Gastroesophageal sphincter (tissue), 4 donors: ENCODE measurements around the gene SEMA4D. TPM values are rescaled to one million over a fixed set of nuclear protein-coding genes. Genes with fewer than 3 reads are reported as not detected.

Experiments used
- ATAC-seq: fragments of 150-250 bp; one replicate; pipeline ENCODE4 v1.9.1; 2016; ENCODE audit warnings: mild to moderate bottlenecking, moderate library complexity
- H3K27ac ChIP-seq, 4 donors: fragments of 200-600 bp; sonication (generic) in 3 of 4; 1 replicate in 3 of 4; 2 replicates in 1 of 4; pipeline ENCODE4 v1.5.1; 2016 to 2019
- H3K27me3 ChIP-seq: fragments of 200-600 bp; sonication (generic); one replicate; pipeline ENCODE4 v1.5.1; 2019
- H3K36me3 ChIP-seq, 2 donors: fragments of 200-600 bp; sonication (generic); one replicate each; pipeline ENCODE4 v1.5.1; 2019; ENCODE audit warnings: control low read depth in 1 of 2
- H3K4me1 ChIP-seq, 3 donors: fragments of 200-600 bp; sonication (generic); 1 replicate in 2 of 3; 2 replicates in 1 of 3; pipeline ENCODE4 v1.5.1; 2016 to 2019; ENCODE audit warnings: control low read depth in 2 of 3
- H3K4me3 ChIP-seq, 2 donors: fragments of 200-600 bp; sonication (generic); one replicate each; pipeline ENCODE4 v1.5.1; 2019; ENCODE audit warnings: mild to moderate bottlenecking in 1 of 2, moderate library complexity in 1 of 2
- H3K9me3 ChIP-seq, 3 donors: fragments of 200-600 bp; sonication (generic); one replicate each; pipeline ENCODE4 v1.5.1; 2017 to 2019; ENCODE audit warnings: control low read depth in 2 of 3
- EP300 ChIP-seq: sonication (generic); formaldehyde crosslinking; IDR thresholded peaks from one replicate; pipeline ENCODE4 v1.6.1; 2017; ENCODE audit warnings: antibody characterized with exemption, mild to moderate bottlenecking
- POLR2A ChIP-seq, 2 donors: fragments of 450-650 bp; IDR thresholded peaks; one replicate each; pipeline ENCODE4 v1.6.1; 2017; ENCODE audit warnings: antibody characterized with exemption in 2 of 2, mild to moderate bottlenecking in 2 of 2, moderate library complexity in 1 of 2
- POLR2AphosphoS5 ChIP-seq: sonication (generic); formaldehyde crosslinking; IDR thresholded peaks from one replicate; pipeline ENCODE4 v1.6.1; 2017; ENCODE audit warnings: antibody characterized with exemption
- WGBS, 2 donors: methylation state at CpG; one replicate each; pipeline ENCODE4 v1.1.5; 2018; ENCODE audit warnings: low coverage in 1 of 2; 5-methylcytosine and 5-hydroxymethylcytosine counted together
- total RNA-seq, 4 donors: library from RNA; depleted of rRNA; stranded (reverse); fragments of >200 nt; gene quantifications; one replicate each; pipeline ENCODE4 v1.1.0, GENCODE V29; 2016
- TF ChIP-seq, protein P1 (sequence below), 4 experiments: fragments of 200-600 bp in 2 of 4; fragments of 450-650 bp in 2 of 4; sonication (generic) in 1 of 4; IDR thresholded peaks; one replicate each; pipeline ENCODE4 v1.5.1; 2017 to 2019; ENCODE audit warnings: antibody characterized with exemption in 4 of 4, mild to moderate bottlenecking in 2 of 4, moderate library complexity in 2 of 4

Gene SEMA4D
- total RNA-seq, 4 donors from 2014 or later: 4.4 to 12.0 (median 6.5) TPM

DNA sequence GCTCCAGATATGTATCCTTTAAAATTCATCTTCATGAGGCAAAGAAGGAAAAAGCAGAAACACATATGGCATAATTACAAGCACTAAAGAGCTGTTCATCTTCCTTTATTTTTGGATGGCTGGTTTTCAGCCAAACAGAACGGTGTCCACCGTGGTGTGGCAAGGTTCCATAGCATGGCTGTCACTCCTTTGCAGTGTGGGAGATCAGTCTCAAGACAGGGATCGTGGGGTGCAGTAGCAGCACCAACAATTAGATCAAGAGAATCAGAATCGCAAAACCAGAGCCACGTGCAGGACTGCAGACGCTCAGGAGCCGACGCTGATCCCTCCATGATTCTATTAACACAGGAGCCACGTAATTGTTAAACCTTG lies 79.5 kb downstream of the SEMA4D start:
- ATAC-seq: no peak
- Histone ChIP-seq H3K9me3 (no peaks in the 10 kb centered on the region), H3K27ac (no peak overlapping the region), H3K27me3 (no peaks in the 10 kb centered on the region), H3K4me1 (peaks cover 0 to 5% (median 0%) of the 10 kb centered on the region in 3 donors), H3K4me3 (no peak overlapping the region), H3K36me3 (no peaks in the 10 kb centered on the region)
- TF ChIP-seq EP300 (no peak), POLR2A (IDR thresholded peaks at IDR 0.05) (no peak), POLR2AphosphoS5 (no peak)
- TF ChIP-seq, protein P1, sequence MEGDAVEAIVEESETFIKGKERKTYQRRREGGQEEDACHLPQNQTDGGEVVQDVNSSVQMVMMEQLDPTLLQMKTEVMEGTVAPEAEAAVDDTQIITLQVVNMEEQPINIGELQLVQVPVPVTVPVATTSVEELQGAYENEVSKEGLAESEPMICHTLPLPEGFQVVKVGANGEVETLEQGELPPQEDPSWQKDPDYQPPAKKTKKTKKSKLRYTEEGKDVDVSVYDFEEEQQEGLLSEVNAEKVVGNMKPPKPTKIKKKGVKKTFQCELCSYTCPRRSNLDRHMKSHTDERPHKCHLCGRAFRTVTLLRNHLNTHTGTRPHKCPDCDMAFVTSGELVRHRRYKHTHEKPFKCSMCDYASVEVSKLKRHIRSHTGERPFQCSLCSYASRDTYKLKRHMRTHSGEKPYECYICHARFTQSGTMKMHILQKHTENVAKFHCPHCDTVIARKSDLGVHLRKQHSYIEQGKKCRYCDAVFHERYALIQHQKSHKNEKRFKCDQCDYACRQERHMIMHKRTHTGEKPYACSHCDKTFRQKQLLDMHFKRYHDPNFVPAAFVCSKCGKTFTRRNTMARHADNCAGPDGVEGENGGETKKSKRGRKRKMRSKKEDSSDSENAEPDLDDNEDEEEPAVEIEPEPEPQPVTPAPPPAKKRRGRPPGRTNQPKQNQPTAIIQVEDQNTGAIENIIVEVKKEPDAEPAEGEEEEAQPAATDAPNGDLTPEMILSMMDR (IDR thresholded peaks at IDR 0.05): no peak
- whole genome bisulfite sequencing, 2 donors: 14 to 46% methylated on average over 3 to 9 of the region's 9 CpGs

DNA sequence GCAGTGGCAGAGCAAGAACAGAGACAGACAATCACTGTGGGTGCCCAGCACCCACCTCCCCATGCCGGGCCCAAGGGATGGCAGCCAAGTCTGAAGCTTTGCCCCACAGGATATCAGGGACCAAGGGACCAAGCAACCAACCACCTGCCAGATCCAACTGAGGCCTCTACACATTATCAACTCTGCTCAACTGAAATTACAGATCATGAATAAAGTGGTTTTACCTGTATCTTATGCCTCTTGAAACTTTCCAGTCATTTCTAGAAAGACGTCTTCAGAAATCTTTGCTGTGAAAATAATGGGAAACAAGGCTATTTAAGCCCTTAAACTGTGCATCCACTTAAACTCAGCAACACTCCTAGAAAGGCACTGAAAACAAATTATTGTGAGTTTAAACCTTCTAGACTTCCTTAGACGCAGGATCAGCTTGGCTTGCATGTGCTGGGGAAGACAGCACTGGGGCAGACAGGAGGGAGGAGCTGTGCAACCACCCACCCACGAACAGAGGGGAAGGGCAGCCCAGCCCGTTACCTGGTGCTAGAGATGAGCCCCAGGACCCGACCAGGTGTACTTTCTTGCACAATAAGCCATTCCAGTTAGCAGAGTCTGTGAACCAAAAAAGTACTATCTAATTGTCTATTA lies 80.0 kb downstream of the SEMA4D start:
- H3K4me3 ChIP-seq: no peak overlapping the region
- H3K4me1 ChIP-seq: peaks cover 0 to 5% (median 0%) of the 10 kb centered on the region in 3 donors
- 54% methylated on average over 4 of the region's 6 CpGs; no CpG with 5 or more reads in 1 of the 2 donors for WGBS, 2 donors
- no peak for ATAC-seq
- no peak for TF ChIP-seq EP300
- TF ChIP-seq, protein P1 (IDR thresholded peaks at IDR 0.05): no peak
- TF ChIP-seq POLR2A (IDR thresholded peaks at IDR 0.05): no peak
- no peak for TF ChIP-seq POLR2AphosphoS5
- H3K36me3 ChIP-seq: no peaks in the 10 kb centered on the region
- no peaks in the 10 kb centered on the region for H3K9me3 ChIP-seq
- no peak overlapping the region for H3K27ac ChIP-seq
- no peaks in the 10 kb centered on the region for H3K27me3 ChIP-seq

DNA sequence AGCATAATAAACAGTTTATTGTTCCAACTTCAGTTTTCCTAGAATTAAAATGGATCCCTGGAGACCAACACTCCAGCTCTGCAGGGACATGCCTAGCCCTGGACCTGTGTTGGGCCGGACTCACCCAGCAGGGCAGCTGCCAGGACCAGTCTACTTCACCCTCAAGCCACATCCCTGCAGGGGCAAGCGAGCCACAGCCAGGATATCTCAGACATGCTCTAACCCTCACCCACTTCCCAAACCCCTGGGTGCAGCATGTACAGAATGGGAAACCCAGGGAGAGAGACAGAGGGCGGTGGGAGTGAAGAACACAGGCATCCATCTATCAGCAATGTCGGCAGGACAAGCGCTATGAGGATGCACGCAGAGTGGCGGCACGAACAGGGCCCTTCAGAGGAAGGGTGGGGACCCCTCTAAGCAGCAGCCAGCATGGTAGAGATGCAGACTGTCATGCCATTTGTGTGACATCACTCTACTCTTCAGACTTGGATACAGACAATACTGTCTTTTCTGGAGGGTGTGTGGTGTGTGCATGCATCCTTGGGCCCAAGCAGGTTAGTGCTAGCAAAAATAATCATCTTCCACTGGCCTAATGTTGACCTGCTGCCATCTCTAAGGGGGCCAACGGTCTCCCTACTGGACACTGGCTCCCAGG lies 83.1 kb downstream of the SEMA4D start:
- no peaks in the 10 kb centered on the region for H3K27me3 ChIP-seq
- 77% methylated on average over 4 of the region's 9 CpGs; no CpG with 5 or more reads in 1 of the 2 donors for WGBS, 2 donors
- H3K4me3 ChIP-seq: no peak overlapping the region
- no peaks in the 10 kb centered on the region for H3K9me3 ChIP-seq
- no peak for ATAC-seq
- no peaks in the 10 kb centered on the region for H3K36me3 ChIP-seq
- TF ChIP-seq EP300: no peak
- TF ChIP-seq, protein P1 (IDR thresholded peaks at IDR 0.05): no peak
- no peak for TF ChIP-seq POLR2AphosphoS5
- no peak for TF ChIP-seq POLR2A (IDR thresholded peaks at IDR 0.05)
- H3K4me1 ChIP-seq: peaks cover 0 to 5% (median 0%) of the 10 kb centered on the region in 3 donors
- no peak overlapping the region for H3K27ac ChIP-seq

DNA sequence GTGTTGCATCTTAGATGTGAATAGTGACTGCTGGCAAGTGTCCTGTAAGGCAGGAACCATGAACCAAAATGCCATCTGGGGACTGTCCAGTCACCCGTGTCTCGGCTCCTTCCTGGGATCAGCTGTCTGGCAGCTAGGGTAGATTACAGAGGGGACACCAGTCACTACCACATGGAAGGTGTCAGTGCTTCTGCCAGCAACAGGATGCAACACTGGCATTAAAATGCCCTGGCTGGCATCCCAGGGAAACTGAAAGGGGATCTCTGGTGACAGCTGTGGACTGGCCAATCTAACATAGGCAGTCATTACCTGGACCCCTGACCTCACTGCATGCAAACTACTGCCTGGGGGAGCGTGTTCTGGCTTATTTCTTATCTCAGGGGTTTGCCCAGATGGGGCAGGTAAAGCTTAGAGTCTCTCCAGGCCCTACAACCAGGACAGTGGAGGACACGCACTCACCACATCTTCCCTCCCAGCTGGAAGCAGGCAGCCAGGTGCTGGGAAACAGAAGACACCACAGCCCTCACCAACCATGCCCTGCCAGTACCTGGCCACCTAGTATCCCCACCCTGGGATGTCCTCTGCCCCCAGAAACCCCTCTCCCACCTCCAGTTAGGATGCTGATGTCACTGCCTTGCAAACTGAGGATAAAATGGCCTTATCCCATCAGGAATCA lies 83.8 kb downstream of the SEMA4D start:
- Histone ChIP-seq H3K27me3 (no peaks in the 10 kb centered on the region), H3K36me3 (no peaks in the 10 kb centered on the region), H3K9me3 (no peaks in the 10 kb centered on the region), H3K27ac (no peak overlapping the region), H3K4me3 (no peak overlapping the region), H3K4me1 (peaks cover 0 to 5% (median 0%) of the 10 kb centered on the region in 3 donors)
- ATAC-seq: no peak
- no CpG with 5 or more reads among the region's 4 CpGs for whole genome bisulfite sequencing, 2 donors
- TF ChIP-seq POLR2AphosphoS5: no peak

DNA sequence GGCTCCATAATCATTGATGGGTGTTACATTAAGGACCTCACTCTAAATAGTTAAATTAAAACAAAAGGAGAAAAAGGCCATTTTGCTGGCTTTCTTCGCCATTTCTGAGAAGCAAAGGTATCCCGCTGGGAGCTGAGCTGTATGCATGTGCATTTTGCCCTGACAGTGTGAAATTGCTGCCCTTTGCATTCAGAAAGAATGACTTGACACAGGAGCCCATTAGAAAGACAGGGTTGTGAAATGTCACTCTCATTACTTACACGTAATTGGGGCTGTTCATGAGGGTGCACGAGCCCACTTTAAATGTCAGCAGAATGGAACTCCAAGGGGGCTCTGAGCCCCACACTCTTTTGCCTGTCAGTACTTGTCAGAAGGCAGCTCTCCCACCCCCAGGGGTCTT lies 85.0 kb downstream of the SEMA4D start:
- Histone ChIP-seq H3K27me3 (no peaks in the 10 kb centered on the region), H3K4me1 (no peaks in the 10 kb centered on the region), H3K9me3 (no peaks in the 10 kb centered on the region), H3K4me3 (no peak overlapping the region), H3K36me3 (no peaks in the 10 kb centered on the region), H3K27ac (no peak overlapping the region)
- TF ChIP-seq, protein P1 (IDR thresholded peaks at IDR 0.05): no peak
- no peak for ATAC-seq
- 25 to 94% methylated on average over 1 to 3 of the region's 4 CpGs for WGBS, 2 donors
